ENCODE measurements around the gene SH2D3C. TPM values are rescaled to one million over a fixed set of nuclear protein-coding genes. Genes with fewer than 3 reads are reported as not detected.
A peak's percentile ranks its signal among the peaks of the same experiment; 100 is the strongest.

SH2D3C gene
- total and polyA plus RNA-seq, 9 of the 15 experiments (the other 6 are each of a cell fraction or from before 2014, with no cell fraction given): 0.03 to 1.2 (median 0.22) TPM; not detected in 1

- POLR2A ChIA-PET: interaction anchor here (0.6 to 1.4 kb wide), 6 partner anchors 12 to 183 kb away, joined by 3 to 6 read pairs (median 3); no protein-coding TSS in a partner anchor
- Histone ChIP-seq H3K4me2 (ENCODE audit: insufficient read depth, low read length) (no peak overlapping the region; the same call in 1 of the 2 replicates), H3K79me2 (ENCODE audit: control insufficient read depth, insufficient read depth, low read length) (peaks cover 4% of the 10 kb centered on the region; the same call in 2 of the 3 replicates), H3K36me3 (ENCODE audit: control insufficient read depth, insufficient read depth, low read length) (no peaks in the 10 kb centered on the region), H3K9me3 (replicated peaks; ENCODE audit: control insufficient read depth, insufficient read depth, low read depth, low read length) (no peaks in the 10 kb centered on the region), H2AFZ (ENCODE audit: low read depth, low read length) (no peak overlapping the region), H3K4me1 (replicated peaks in 1 of 2; ENCODE audit: control insufficient read depth in 2 of 2, insufficient read depth in 2 of 2, low read length in 2 of 2) (peaks cover 10 to 42% of the 10 kb centered on the region in 2 experiments), H3K9ac (ENCODE audit: insufficient read depth in 1 of 2, low read depth in 2 of 2, low read length in 2 of 2) (0 out of 4 replicates have a peak overlapping the region, but pooled peaks of 1 of the 2 experiments have one; percentile 12), H3K27me3 (ENCODE audit: control insufficient read depth in 2 of 2, insufficient read depth in 2 of 2, low read length in 2 of 2) (no peaks in the 10 kb centered on the region), H3K4me3 (peak overlapping the region; percentile 74; the same call in 1 of the 2 replicates), H3K9me1 (ENCODE audit: control insufficient read depth, insufficient read depth, low read length) (no peaks in the 10 kb centered on the region), H3K27ac (ENCODE audit: extremely low read depth, low read depth, low read length) (no peak overlapping the region), H4K20me1 (replicated peaks; ENCODE audit: control insufficient read depth, insufficient read depth, low read length) (no peaks in the 10 kb centered on the region; the same call in 1 of the 2 replicates)
- FAIRE-seq: no peak
- BruUV-seq (replicated peaks): no TSS peak
- no peak for ATAC-seq
- in situ Hi-C loops (cut with MboI): loop anchor here (5.0 to 10.0 kb wide), 5 partner anchors 47 to 233 kb away; partner anchors contain the start of gene ST6GALNAC4
- 9% methylated on average over 15 of the region's 15 CpGs for WGBS (ENCODE audit: insufficient coverage, low coverage, missing lambda C conversion rate)
- CTCF ChIA-PET (ENCODE audit: low intra/inter-chr PET ratio): interaction anchor here (0.6 to 3.4 kb wide), 10 partner anchors 49 to 530 kb away, joined by 3 to 49 read pairs (median 10); partner anchors contain the start of genes CDK9 and ST6GALNAC4
- intact Hi-C loops (cut with micrococcal nuclease): loop anchor here (1.0 to 10.0 kb wide), 7 partner anchors 50 to 299 kb away; no protein-coding TSS in a partner anchor
- DNase-seq (ENCODE audit: extremely low read depth in 1 of 4, low spot score in 3 of 4): no peak
- TF ChIP-seq FUS (optimal IDR thresholded peaks at IDR 0.05; ENCODE audit: low read depth, low read length) (no peak), TCF7L2 (IDR thresholded peaks at IDR 0.05; ENCODE audit: low read depth, low read length) (no peak), SIRT6 (IDR thresholded peaks at IDR 0.05; ENCODE audit: low read depth, low read length) (no peak), ATF1 (CRISPR knock-in tag; IDR thresholded peaks at IDR 0.05) (no peak), ATF1 (tag; IDR thresholded peaks at IDR 0.05) (no peak; the same call in 1 of the 2 replicates), SRF (CRISPR knock-in tag; IDR thresholded peaks at IDR 0.05) (no peak), SNIP1 (IDR thresholded peaks at IDR 0.05; ENCODE audit: low read depth) (no peak), ARID2 (IDR thresholded peaks at IDR 0.05) (no peak), MCM3 (IDR thresholded peaks at IDR 0.05) (no peak), SETDB1 (IDR thresholded peaks at IDR 0.05; ENCODE audit: low read length) (no peak), MYBL2 (IDR thresholded peaks at IDR 0.05; ENCODE audit: low read depth) (no peak), MYBL2 (CRISPR knock-in tag; IDR thresholded peaks at IDR 0.05; ENCODE audit: borderline replicate concordance) (no peak), ARID3A (IDR thresholded peaks at IDR 0.05; ENCODE audit: borderline replicate concordance, low read depth, low read length) (no peak), RBFOX2 (IDR thresholded peaks at IDR 0.05; ENCODE audit: low read depth, low read length) (no peak), E2F1 (CRISPR knock-in tag; IDR thresholded peaks at IDR 0.05) (0 out of 2 replicates have a peak, but pooled peaks have one; percentile 14), CREB1 (IDR thresholded peaks at IDR 0.05) (no peak), CREB1 (CRISPR knock-in tag; IDR thresholded peaks at IDR 0.05) (no peak)
Observed at GRCh38 chr9:127735530-127736185, 42.8 kb downstream of the SH2D3C start.

All from K562 (cell line).